NB4 (cell line): Measurements from ENCODE around the gene CCDC7.

Experiments
- CTCF ChIP-seq: IDR thresholded peaks from one replicate; pipeline ENCODE4 v1.5.1; 2012; ENCODE audit warnings: low read depth, low read length
- TF ChIP-seq, protein P1 (sequence below): IDR thresholded peaks from 2 replicates; pipeline ENCODE4 v1.6.1; 2011; ENCODE audit warnings: low read depth, low read length

GRCh38 chr10:32402499-32402898 is 43.4 kb upstream of the CCDC7 start:
- no peak for TF ChIP-seq CTCF
- TF ChIP-seq, protein P1, sequence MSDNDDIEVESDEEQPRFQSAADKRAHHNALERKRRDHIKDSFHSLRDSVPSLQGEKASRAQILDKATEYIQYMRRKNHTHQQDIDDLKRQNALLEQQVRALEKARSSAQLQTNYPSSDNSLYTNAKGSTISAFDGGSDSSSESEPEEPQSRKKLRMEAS = no peak
